Endothelial cell (in vitro differentiated cells): ENCODE measurements around the gene AMER2. TPM values are rescaled to one million over a fixed set of nuclear protein-coding genes. Genes with fewer than 3 reads are reported as not detected.
A peak's percentile ranks its signal among the peaks of the same experiment; 100 is the strongest.

Experiments used
- DNase-seq: peaks from one replicate; pipeline ENCODE4 v3.0.0; 2021; ENCODE audit warnings: low spot score
- H3K27ac Mint-ChIP-seq: one replicate; pipeline ENCODE4 v1.8.0; 2021; ENCODE audit warnings: mixed read lengths, inconsistent platforms; ENCODE audit not compliant: unreplicated experiment
- H3K27me3 Mint-ChIP-seq: one replicate; pipeline ENCODE4 v1.8.0; 2021; ENCODE audit warnings: mild to moderate bottlenecking, moderate library complexity, mixed read lengths, inconsistent platforms; ENCODE audit not compliant: unreplicated experiment
- H3K36me3 Mint-ChIP-seq: one replicate; pipeline ENCODE4 v1.8.0; 2021; ENCODE audit warnings: mild to moderate bottlenecking, low read depth, mixed read lengths, inconsistent platforms; ENCODE audit not compliant: unreplicated experiment
- H3K4me1 Mint-ChIP-seq: one replicate; pipeline ENCODE4 v1.8.0; 2021; ENCODE audit warnings: mild to moderate bottlenecking, mixed read lengths, inconsistent platforms; ENCODE audit not compliant: unreplicated experiment
- H3K4me3 Mint-ChIP-seq: one replicate; pipeline ENCODE4 v1.8.0; 2021; ENCODE audit warnings: mild to moderate bottlenecking, mixed read lengths, inconsistent platforms; ENCODE audit not compliant: unreplicated experiment
- H3K9me3 Mint-ChIP-seq: one replicate; pipeline ENCODE4 v1.8.0; 2021; ENCODE audit warnings: mixed read lengths, inconsistent platforms; ENCODE audit not compliant: unreplicated experiment
- total RNA-seq: library from RNA; stranded (reverse); fragmentation: NEBNext Ultra II Directional; extraction: Animal tissue kit (Norgen Biotek cat#: 25700); gene quantifications from one replicate; pipeline ENCODE4 v1.2.1, GENCODE V29; 2021; ENCODE audit not compliant: unreplicated experiment
- TF ChIP-seq, protein P1 (sequence below): fragments of 200-600 bp; sonication (generic); IDR thresholded peaks from one replicate; pipeline ENCODE4 v1.5.0; 2021; ENCODE audit warnings: antibody characterized with exemption; ENCODE audit not compliant: unreplicated experiment

The AMER2 gene
- total RNA-seq, 1 donor from 2014 or later = 1.5 TPM

DNA sequence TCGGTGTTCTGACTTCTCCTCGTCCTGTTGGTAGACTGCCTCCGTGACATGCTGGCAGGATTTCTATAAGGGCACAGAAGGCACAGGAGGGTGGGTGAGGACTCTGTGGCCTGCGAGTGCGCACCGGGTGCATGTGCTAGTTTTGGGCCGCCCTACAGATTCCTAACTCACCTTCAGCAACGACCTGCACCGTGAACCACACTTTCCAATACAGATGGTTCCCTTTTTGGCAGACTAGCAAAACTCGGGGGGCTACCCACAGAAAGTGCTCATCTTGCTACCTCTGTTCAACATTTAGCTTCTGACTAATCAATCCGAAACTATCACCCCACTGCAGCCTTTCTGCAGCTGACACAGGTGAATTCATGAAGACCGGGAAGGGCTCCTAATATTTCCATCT lies 14.1 kb upstream of the AMER2 start:
- no peak for DNase-seq
- Mint-ChIP-seq H3K9me3 (no peaks in the 10 kb centered on the region), H3K27me3 (peaks cover 4% of the 10 kb centered on the region), H3K4me3 (no peak overlapping the region), H3K36me3 (no peaks in the 10 kb centered on the region), H3K4me1 (peaks cover 16% of the 10 kb centered on the region), H3K27ac (no peak overlapping the region)
- TF ChIP-seq, protein P1, sequence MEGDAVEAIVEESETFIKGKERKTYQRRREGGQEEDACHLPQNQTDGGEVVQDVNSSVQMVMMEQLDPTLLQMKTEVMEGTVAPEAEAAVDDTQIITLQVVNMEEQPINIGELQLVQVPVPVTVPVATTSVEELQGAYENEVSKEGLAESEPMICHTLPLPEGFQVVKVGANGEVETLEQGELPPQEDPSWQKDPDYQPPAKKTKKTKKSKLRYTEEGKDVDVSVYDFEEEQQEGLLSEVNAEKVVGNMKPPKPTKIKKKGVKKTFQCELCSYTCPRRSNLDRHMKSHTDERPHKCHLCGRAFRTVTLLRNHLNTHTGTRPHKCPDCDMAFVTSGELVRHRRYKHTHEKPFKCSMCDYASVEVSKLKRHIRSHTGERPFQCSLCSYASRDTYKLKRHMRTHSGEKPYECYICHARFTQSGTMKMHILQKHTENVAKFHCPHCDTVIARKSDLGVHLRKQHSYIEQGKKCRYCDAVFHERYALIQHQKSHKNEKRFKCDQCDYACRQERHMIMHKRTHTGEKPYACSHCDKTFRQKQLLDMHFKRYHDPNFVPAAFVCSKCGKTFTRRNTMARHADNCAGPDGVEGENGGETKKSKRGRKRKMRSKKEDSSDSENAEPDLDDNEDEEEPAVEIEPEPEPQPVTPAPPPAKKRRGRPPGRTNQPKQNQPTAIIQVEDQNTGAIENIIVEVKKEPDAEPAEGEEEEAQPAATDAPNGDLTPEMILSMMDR = no peak

DNA sequence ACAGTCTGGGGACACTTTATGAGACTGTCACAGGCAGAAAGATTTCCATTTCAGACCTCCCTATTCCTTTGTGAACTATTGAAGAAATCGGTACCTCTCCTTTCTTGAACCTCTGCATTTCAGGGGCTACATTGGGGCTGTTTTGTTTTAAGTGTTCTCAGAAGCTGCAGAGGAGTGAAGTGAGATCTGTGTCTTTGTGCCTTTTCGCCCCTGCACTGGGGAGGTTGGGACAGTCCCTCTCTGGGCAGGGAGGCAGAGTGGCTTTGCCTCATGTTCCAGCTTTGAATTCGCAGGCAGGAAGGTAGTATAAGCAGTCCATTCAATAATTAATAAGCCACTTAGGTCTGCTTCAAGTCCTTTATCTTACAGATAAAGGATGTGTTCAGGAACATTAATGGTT lies 9.5 kb upstream of the AMER2 start:
- TF ChIP-seq, protein P1 = no peak
- Mint-ChIP-seq H3K4me1 (peaks cover 30% of the 10 kb centered on the region), H3K4me3 (no peak overlapping the region), H3K27ac (no peak overlapping the region), H3K36me3 (peaks cover 6% of the 10 kb centered on the region), H3K9me3 (no peaks in the 10 kb centered on the region), H3K27me3 (peaks cover 5% of the 10 kb centered on the region)
- no peak for DNase-seq

GRCh38 chr13:25180775-25181537 lies 8.9 kb upstream of the AMER2 start:
- Mint-ChIP-seq H3K9me3 (no peaks in the 10 kb centered on the region), H3K4me3 (no peak overlapping the region), H3K4me1 (peaks cover 26% of the 10 kb centered on the region), H3K27ac (peak overlapping the region; percentile 30), H3K36me3 (peaks cover 10% of the 10 kb centered on the region), H3K27me3 (peaks cover 3% of the 10 kb centered on the region)
- no peak for DNase-seq
- TF ChIP-seq, protein P1 = no peak

DNA sequence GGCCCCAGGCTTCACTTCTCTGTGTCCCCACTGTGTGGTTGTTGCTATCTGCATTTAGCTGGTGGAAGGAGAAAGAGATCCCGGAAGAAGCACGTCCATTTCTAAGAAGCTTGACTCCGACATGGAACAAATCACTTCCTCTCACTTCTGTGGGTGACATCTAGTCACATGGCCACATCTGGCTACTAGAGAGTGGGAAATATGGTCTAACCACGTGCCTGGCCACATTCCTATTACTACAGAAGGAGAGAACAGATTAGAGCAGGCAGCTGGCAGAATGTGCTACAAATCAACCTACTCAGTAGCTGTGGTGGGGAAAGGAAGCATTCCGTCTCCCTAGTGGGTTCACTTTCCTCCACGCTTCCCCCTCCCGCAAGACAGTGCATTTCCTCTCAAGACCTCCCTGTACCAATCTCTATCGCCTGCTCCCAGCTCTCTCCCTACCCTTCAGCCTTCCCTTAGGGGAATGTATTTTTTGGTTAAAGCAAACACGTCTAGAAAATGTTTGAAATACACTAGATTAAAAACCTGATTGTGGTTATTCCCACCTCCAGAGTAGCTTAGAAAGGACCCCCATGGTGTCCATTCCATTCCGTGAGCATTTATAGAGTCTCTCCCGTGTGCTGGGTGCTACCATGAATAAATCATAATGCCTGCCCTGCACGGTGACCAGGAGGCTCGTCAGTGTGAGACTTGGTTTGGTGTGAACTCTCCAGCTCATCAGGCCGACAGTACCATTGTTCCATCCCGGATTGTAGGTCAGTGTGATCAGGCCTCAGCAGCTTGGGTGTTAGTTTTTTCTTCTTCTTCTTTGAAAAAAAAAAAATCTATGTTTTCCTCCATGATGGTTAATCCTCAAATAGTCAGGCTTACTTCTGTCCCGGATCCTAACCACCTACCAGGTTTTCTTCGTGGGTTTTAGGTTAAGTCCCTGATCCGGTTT lies 8.0 kb upstream of the AMER2 start:
- H3K27ac Mint-ChIP-seq = no peak overlapping the region
- TF ChIP-seq, protein P1 = no peak
- H3K4me1 Mint-ChIP-seq = peaks cover 26% of the 10 kb centered on the region
- no peak overlapping the region for H3K4me3 Mint-ChIP-seq
- H3K36me3 Mint-ChIP-seq = peaks cover 10% of the 10 kb centered on the region
- no peak for DNase-seq
- H3K27me3 Mint-ChIP-seq = peaks cover 3% of the 10 kb centered on the region
- no peaks in the 10 kb centered on the region for H3K9me3 Mint-ChIP-seq

- DNase-seq = no peak
- Mint-ChIP-seq H3K4me3 (no peak overlapping the region), H3K36me3 (peaks cover 10% of the 10 kb centered on the region), H3K9me3 (no peaks in the 10 kb centered on the region), H3K27ac (no peak overlapping the region), H3K4me1 (peaks cover 24% of the 10 kb centered on the region), H3K27me3 (peaks cover 3% of the 10 kb centered on the region)
- TF ChIP-seq, protein P1 = no peak
Observed at GRCh38 chr13:25179011-25179410, 6.9 kb upstream of the AMER2 start.
